ENCODE results near the gene ANXA5. TPM values are rescaled to one million over a fixed set of nuclear protein-coding genes. Genes with fewer than 3 reads are reported as not detected.

Gene ANXA5
- total and polyA plus RNA-seq, 2 experiments from 2014 or later = 129 to 181 TPM

- peaks cover 18% of the 10 kb centered on the region for H3K27me3 Mint-ChIP-seq (ENCODE audit: insufficient read depth, low read depth, poor library complexity)
- H3K27me3 ChIP-seq (ENCODE audit: insufficient read depth) = peaks cover 44% of the 10 kb centered on the region
- TF ChIP-seq CREB1 (CRISPR knock-in tag; IDR thresholded peaks at IDR 0.05; ENCODE audit: low read depth) (no peak), EZH2 (IDR thresholded peaks at IDR 0.05; ENCODE audit: low read depth, unreplicated experiment) (no peak), ETS1 (IDR thresholded peaks at IDR 0.05) (no peak), STAT1 (IDR thresholded peaks at IDR 0.05; ENCODE audit: unreplicated experiment) (no peak), REST (IDR thresholded peaks at IDR 0.05; ENCODE audit: unreplicated experiment) (no peak), ZNF114 (CRISPR knock-in tag; IDR thresholded peaks at IDR 0.05) (no peak), CTCF (conservative IDR thresholded peaks at IDR 0.05; ENCODE audit: low read depth in 2 of 2) (no peak), ZNF462 (CRISPR knock-in tag; IDR thresholded peaks at IDR 0.05) (no peak), ZNF331 (CRISPR knock-in tag; IDR thresholded peaks at IDR 0.05; ENCODE audit: low read depth) (no peak), NANOG (IDR thresholded peaks at IDR 0.05; ENCODE audit: borderline replicate concordance) (no peak)
- no peak overlapping the region for H2AFZ ChIP-seq
- H3K27ac Mint-ChIP-seq = no peak overlapping the region
- no peaks in the 10 kb centered on the region for H3K9me2 ChIP-seq (ENCODE audit: insufficient read depth)
- no peaks in the 10 kb centered on the region for H3K79me2 ChIP-seq (replicated peaks; ENCODE audit: insufficient read depth)
- H3K9me3 Mint-ChIP-seq = no peaks in the 10 kb centered on the region; the same call in 2 of the 3 replicates
- peaks cover 16% of the 10 kb centered on the region for H3K4me1 ChIP-seq (ENCODE audit: insufficient read depth)
- ATAC-seq (peak; percentile 43), DNase-seq (ENCODE audit: low spot score) (no peak)
- H3K4me3 ChIP-seq = no peak overlapping the region
- H3F3A ChIP-seq (replicated peaks; ENCODE audit: low read depth) = no peaks in the 10 kb centered on the region
- H3K36me3 ChIP-seq (ENCODE audit: insufficient read depth) = no peaks in the 10 kb centered on the region
- H4K20me1 ChIP-seq (replicated peaks; ENCODE audit: insufficient read depth) = no peaks in the 10 kb centered on the region
- peaks cover 21% of the 10 kb centered on the region for H3K4me1 Mint-ChIP-seq
- H3K27ac ChIP-seq (ENCODE audit: low read depth) = no peak overlapping the region
- H3K4me2 ChIP-seq = no peak overlapping the region
- H3K4me3 Mint-ChIP-seq = no peak overlapping the region
- H3K36me3 Mint-ChIP-seq (ENCODE audit: low read depth) = no peaks in the 10 kb centered on the region
Observed at GRCh38 chr4:121742794-121743193, 46.0 kb upstream of the ANXA5 start.
